GM06990 (cell line): Measurements from ENCODE around the gene INCENP.

Experiments used
- DNase-seq: peaks from one replicate; pipeline ENCODE4 v3.0.0-alpha.2; 2011; ENCODE audit not compliant: insufficient read length; ENCODE audit errors: extremely low read depth
- H3K27me3 ChIP-seq: replicated peaks from 2 replicates; pipeline ENCODE4 v1.6.0; 2011; ENCODE audit warnings: low read length; ENCODE audit not compliant: control insufficient read depth, insufficient read depth
- H3K36me3 ChIP-seq: 2 replicates; pipeline ENCODE4 v1.5.1; 2011; ENCODE audit warnings: low read length; ENCODE audit not compliant: control insufficient read depth, insufficient read depth
- H3K4me3 ChIP-seq: replicated peaks from 2 replicates; pipeline ENCODE4 v1.5.1; 2011; ENCODE audit warnings: low read depth, mild to moderate bottlenecking, control low read depth, low read length
- TF ChIP-seq, protein P1 (sequence below): IDR thresholded peaks from 2 replicates; pipeline ENCODE4 v1.5.1; 2011; ENCODE audit warnings: low read length, control low read depth, mild to moderate bottlenecking, inconsistent platforms; ENCODE audit not compliant: insufficient read depth, poor library complexity, severe bottlenecking

The INCENP gene

DNA sequence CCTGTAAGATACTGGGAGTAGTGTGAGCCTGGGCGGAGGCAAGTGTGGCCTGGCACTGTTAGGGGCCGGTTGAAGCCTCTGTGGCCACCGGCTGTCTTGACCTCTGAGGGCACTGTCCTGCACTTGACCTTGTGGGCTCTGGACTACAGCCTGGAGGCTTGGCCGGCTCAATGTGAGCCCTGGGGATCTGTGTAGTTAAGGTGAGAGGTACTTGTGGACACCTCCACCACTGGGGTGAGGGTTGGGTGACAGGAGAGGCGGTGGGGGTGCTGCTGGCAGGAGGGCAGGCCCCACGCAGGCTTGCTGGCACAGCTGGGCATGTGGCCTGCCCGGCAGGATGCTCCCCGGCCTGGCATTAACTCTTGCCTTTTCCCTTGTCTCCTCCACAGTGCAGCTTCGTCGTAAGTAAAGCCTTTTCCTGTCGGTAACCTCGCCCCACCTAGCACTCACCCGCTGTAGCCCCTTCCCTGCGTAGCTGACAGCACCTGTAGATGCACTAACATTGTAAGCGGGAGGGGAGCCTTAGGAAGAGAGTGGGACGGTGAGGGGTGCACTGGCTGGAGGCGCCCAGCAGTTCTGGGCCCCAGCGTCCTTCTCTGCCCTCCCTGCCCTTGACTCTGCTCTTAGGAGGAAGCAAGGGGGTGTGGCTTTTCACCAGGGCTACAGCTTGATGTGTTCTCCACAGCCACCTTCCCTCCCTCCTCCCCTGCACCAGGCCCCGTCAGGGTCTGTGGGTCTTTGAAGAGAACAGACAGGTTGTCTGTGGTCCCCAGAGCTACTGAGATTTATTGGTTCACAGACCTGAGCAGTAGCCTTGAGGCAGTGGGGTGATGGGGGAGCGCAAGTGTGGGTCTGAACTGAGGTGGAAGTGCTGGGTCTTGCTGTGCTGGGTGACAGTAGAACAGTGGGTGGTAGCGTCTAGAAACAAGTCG, 17.6 kb downstream of the INCENP start:
- TF ChIP-seq, protein P1, sequence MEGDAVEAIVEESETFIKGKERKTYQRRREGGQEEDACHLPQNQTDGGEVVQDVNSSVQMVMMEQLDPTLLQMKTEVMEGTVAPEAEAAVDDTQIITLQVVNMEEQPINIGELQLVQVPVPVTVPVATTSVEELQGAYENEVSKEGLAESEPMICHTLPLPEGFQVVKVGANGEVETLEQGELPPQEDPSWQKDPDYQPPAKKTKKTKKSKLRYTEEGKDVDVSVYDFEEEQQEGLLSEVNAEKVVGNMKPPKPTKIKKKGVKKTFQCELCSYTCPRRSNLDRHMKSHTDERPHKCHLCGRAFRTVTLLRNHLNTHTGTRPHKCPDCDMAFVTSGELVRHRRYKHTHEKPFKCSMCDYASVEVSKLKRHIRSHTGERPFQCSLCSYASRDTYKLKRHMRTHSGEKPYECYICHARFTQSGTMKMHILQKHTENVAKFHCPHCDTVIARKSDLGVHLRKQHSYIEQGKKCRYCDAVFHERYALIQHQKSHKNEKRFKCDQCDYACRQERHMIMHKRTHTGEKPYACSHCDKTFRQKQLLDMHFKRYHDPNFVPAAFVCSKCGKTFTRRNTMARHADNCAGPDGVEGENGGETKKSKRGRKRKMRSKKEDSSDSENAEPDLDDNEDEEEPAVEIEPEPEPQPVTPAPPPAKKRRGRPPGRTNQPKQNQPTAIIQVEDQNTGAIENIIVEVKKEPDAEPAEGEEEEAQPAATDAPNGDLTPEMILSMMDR, result no peak
- DNase-seq, result no peak
- no peaks in the 10 kb centered on the region for H3K27me3 ChIP-seq
- peaks cover 43% of the 10 kb centered on the region for H3K36me3 ChIP-seq
- no peak overlapping the region for H3K4me3 ChIP-seq

DNA sequence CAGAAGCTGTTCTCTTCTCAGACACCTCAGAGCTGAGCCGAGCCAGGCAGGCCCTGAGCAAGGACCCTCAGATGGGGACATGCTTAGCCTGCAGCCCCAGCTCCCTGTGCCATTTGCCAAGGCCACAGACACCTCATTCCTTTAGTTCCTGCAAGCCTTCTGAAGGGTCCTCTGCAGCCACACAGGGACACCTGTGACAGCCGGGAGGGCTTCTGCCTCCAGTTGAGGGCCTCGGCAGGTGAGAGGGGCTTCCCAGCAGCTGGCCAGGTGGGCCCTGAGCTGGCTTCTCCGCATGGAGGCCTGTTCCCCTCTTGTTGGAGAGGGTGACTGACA, 18.2 kb downstream of the INCENP start:
- no peaks in the 10 kb centered on the region for H3K27me3 ChIP-seq
- H3K36me3 ChIP-seq, result peaks cover 47% of the 10 kb centered on the region
- H3K4me3 ChIP-seq, result no peak overlapping the region
- no peak for DNase-seq
- TF ChIP-seq, protein P1, result no peak

DNA sequence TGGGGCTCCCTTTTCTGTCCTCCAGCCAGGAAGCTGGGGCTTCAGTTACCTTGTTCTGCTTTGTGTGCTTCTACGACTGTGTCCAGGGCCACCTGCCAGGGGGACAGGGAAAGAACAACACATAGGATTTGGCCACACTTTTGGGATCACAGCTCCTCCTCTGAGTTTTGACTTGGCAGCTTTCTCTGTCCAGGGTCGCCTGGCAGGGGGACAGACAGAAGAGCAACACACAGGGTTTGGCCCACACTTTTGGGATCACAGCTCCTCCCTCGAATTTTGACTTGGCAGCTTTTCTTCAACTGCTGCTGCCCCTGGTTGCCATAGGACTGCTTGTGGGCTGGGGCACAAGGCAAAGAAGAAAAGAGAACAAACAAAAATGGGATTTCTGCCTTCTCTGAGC, 19.1 kb downstream of the INCENP start:
- Histone ChIP-seq H3K36me3 (peaks cover 52% of the 10 kb centered on the region), H3K27me3 (no peaks in the 10 kb centered on the region), H3K4me3 (no peak overlapping the region)
- DNase-seq, result no peak
- TF ChIP-seq, protein P1, result no peak

DNA sequence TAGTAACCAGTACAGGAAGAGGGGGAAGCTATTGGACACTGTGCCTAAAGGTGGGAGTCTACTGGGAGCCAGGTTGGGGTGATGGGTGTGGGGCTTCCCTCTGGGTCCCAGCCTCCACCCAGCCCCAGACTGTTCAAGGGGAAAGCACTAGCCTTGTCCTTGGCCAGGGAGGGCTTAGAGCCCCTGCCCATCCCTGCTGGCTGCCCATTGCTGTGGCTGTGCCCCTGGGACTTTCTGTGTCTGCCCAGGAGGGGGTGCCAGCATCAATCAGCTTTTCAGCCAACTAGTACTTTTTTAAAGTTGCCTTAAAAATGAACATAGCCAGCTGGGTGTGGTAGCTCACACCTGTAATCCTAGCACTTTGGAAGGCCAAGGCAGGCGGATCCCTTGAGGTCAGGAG, 19.9 kb downstream of the INCENP start:
- Histone ChIP-seq H3K4me3 (no peak overlapping the region), H3K36me3 (peaks cover 53% of the 10 kb centered on the region), H3K27me3 (no peaks in the 10 kb centered on the region)
- no peak for DNase-seq
- TF ChIP-seq, protein P1, result no peak

DNA sequence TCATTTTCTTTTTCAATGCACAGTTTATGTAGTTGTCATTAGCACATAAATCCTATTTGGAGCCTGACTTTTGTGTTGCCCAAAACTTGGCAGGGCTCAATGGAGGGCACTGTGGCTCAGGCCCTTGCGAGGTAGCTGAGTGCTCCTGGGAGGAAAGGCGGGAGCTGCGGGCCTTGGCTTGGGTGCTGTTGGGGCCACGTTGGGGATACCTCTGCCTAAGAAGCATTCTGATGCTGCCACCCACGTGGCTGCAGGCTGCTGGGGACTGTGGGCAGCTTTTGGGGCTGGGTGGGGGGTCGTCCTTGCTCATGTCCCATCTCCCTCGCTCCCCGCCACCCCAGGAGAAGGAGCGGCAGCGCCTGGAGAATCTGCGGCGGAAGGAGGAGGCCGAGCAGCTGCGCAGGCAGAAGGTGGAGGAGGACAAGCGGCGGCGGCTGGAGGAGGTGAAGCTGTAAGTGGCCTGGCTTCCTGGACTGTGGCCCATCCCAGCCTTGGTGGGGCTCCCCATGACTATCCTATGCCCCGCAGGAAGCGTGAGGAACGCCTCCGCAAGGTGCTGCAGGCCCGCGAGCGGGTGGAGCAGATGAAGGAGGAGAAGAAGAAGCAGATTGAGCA, 20.9 kb downstream of the INCENP start:
- TF ChIP-seq, protein P1, result no peak
- Histone ChIP-seq H3K36me3 (peaks cover 54% of the 10 kb centered on the region), H3K27me3 (no peaks in the 10 kb centered on the region)

More for the DNA sequence above, 20.9 kb downstream of the INCENP start:
- H3K4me3 ChIP-seq, result no peak overlapping the region
- DNase-seq, result no peak
